GM04504 (cell line): ENCODE results near the gene TARM1.
"Not testable (repeated sequence)": the region's sequence is repeated elsewhere in the genome, so short reads cannot be mapped to it uniquely, and the experiment has no call there.

Experiments used
- DNase-seq: peaks from one replicate; pipeline ENCODE4 v3.0.0-alpha.2; 2012; ENCODE audit warnings: low read depth

Gene TARM1

DNA sequence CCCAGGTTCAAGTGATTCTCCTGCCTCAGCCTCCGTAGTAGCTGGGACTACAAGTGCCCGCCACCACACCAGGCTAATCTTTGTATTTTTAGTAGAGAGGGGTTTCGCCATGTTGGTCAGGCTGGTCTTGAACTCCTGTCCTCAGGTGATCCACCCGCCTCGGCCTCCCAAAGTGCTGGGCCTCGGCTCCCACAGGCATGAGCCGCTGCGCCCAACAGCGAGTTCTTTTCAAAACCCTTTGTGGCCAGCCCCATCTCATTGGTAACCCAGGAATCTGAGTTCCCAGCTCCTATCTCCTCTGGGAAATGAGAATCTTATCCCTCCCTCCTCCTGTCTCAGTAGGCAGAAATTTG is 18.7 kb upstream of the TARM1 start:
- DNase-seq: not testable (repeated sequence)

DNA sequence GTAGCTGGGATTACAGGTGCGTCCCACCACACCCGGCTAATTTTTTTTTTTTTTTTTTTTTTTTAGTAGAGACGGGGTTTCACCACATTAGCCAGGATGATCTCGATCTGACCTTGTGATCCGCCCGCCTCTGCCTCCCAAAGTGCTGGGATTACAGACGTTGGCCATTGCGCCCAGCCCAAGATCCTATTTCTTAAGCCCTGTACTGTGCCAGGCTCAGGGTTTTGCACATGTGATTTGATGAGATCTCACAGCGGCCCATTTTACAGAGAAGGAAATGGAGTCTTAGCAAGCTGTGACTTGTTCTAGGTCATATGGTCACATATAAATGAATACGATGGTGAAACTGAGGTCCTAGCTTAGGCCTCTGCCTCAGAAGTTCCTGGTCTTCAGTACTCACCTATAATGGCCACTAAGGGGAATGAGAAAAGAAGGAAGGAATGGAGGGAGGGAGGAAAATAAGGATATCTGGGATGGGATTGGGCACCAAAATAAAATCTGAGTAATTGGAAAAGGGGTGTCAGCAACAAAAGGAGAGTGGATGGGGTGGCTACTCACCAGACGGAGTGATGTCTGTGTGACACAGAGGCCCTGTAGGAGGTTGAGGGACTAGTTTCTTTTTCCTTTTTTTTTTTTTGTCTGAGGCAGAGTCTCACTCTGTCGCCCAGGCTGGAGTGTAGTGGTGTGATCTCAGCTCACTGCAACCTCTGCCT is 18.2 kb upstream of the TARM1 start:
- DNase-seq: no peak

- DNase-seq: peak; percentile 7
These were observed 15.5 kb upstream of the TARM1 start for GRCh38 chr19:54096617-54097106.

- DNase-seq: peak; percentile 9
These were observed 14.9 kb upstream of the TARM1 start for GRCh38 chr19:54095859-54096616.

GRCh38 chr19:54095136-54095858 is 14.1 kb upstream of the TARM1 start:
- DNase-seq: no peak

DNA sequence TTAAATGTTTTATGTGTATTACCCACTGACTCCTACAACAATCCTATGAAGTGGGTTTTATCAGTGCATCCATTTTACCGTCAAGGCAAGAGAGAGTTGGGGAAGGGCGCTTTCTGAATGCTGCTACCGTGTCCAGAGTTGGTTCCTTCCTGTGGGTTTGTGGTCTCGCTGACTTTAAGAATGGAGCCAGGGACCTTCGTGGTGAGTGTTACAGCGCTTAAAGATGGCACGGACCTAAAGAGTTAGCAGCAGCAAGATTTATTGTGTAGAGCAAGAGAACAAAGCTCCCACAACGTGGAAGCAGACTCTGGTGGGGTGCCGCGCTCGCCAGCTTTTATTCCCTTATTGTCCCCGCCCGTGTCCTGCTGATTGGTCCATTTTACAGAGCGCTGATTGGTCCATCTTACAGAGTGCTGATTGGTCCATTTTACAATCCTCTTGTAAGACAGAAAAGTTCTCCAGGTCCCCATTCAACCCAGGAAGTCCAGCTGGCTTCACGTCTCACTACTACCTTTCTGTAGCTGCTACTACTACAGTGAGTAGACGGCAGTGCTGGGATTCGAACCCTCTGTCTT is 13.3 kb upstream of the TARM1 start:
- no peak for DNase-seq

DNA sequence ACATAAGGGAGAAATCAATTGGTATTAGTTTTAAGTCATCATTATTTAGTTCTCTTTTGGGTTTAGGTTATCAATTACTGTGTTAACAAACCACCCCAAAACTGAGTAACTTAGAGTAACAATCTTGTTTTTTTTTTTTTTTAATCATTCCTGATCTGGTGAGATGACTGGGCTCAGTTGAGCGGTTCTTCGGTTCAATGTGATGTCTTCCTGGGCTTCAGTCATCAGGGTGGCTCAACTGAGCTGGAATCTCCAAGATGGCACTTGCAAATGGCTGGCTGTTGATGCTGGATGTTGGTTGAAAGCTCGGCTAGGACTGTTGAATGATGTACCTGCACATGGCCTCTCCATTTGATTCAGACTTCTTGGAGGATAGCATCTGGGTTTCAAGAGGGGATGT is 3.2 kb upstream of the TARM1 start:
- DNase-seq: no peak

- no peak for DNase-seq
These were observed 3.8 kb downstream of the TARM1 start for GRCh38 chr19:54077334-54077733.

- no peak for DNase-seq
These were observed 6.3 kb downstream of the TARM1 start for GRCh38 chr19:54074851-54075250.

GRCh38 chr19:54073829-54074228 is 7.3 kb downstream of the TARM1 start:
- no peak for DNase-seq

GRCh38 chr19:54069470-54069869 is 11.7 kb downstream of the TARM1 start:
- DNase-seq: no peak

- DNase-seq: no peak
These were observed 17.6 kb downstream of the TARM1 start, which contains the start of gene VSTM1 for GRCh38 chr19:54063350-54064116. TSS of gene VSTM1 (minus strand) at chr19:54063897. CDS start at chr19:54063777, 120 bp downstream.

DNA sequence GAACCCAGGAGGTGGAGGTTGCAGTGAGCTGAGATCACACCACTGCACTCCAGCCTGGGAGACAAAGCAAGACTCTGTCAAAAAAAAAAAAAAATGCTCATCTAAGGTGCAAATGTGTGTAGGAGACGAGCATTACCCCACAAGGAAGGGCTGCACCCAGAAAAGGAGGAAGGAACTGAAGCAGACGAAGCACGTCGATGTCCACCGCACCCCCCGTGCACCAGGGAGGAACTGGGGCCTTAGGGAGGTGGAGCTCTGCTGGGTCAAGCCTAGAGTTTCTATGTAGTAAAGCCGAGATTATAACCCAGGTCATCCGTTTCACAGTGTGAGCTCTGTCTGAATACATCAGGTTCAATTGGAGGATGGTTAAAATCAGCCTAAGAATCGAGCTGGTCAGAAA is 18.5 kb downstream of the TARM1 start:
- no peak for DNase-seq

DNA sequence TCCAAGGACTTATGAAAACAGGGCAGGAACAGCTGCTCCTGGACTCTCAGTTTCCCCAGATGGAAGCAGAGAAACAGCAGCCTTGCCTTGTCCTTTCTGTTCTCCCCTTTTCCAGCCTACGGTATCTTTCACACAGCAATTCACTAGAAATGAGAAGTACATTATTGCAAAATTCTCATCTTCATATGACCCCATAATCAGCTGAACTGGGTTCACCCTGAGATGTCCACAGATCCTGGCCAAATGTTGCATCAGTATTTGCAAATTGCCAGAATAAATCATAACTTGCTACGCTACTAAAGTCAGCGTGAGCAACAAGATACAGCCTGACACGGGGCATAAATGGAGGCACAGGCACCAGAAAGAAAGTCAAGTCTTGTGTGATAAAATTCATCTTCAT is 33.5 kb downstream of the TARM1 start:
- no peak for DNase-seq

DNA sequence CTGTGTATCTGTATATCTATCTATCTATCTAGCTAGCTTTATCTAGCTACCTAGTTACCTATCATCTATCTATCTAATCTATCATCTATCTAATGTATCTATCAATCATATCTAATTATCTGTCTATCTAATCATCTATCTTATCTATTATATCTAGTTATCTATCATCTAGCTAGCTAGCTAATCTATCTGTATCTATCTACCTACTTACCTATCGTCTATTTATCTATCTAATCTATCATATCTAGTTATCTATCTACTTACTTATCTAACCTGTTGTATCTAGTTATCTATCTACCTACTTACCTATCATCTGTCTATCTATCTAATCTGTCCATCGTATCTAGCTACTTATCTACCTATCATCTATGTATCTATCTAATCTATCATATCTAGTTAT is 35.4 kb downstream of the TARM1 start:
- no peak for DNase-seq

- DNase-seq: no peak
These were observed 38.2 kb downstream of the TARM1 start for GRCh38 chr19:54042989-54043388.

DNA sequence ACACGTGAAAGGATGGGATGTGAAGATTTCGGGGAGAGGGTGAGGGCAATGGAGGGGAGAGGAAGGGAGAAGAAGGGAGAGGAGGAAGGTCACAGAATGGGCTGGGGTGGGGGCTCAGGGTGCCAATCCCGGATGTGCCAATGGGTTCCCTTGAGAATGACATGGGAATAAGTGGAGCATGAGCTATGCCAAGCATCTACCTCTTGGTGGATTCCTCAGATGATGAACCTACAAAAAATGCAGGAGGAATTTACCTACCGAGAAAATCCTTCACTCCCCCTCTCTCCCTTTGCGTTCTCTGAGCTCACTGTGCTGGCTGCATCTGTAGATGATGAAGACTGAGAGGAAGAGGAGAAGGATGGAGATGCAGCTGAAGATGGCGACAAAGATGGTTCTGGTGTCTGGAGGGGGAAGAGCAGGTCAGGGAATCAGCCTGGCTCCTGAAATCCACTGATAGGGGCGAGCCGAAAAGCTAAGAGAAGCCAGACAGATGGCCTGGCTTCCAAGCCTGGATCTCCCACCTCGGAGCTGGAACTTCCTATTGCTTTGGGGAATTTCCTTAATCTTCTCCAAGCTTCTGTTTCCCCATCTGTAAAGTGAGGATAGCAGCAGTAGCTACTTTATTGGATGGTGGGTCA is 39.1 kb downstream of the TARM1 start:
- DNase-seq: no peak

- DNase-seq: no peak
These were observed 41.2 kb downstream of the TARM1 start for GRCh38 chr19:54040003-54040402.

GRCh38 chr19:54036542-54036941 is 44.6 kb downstream of the TARM1 start:
- not testable (repeated sequence) for DNase-seq

DNA sequence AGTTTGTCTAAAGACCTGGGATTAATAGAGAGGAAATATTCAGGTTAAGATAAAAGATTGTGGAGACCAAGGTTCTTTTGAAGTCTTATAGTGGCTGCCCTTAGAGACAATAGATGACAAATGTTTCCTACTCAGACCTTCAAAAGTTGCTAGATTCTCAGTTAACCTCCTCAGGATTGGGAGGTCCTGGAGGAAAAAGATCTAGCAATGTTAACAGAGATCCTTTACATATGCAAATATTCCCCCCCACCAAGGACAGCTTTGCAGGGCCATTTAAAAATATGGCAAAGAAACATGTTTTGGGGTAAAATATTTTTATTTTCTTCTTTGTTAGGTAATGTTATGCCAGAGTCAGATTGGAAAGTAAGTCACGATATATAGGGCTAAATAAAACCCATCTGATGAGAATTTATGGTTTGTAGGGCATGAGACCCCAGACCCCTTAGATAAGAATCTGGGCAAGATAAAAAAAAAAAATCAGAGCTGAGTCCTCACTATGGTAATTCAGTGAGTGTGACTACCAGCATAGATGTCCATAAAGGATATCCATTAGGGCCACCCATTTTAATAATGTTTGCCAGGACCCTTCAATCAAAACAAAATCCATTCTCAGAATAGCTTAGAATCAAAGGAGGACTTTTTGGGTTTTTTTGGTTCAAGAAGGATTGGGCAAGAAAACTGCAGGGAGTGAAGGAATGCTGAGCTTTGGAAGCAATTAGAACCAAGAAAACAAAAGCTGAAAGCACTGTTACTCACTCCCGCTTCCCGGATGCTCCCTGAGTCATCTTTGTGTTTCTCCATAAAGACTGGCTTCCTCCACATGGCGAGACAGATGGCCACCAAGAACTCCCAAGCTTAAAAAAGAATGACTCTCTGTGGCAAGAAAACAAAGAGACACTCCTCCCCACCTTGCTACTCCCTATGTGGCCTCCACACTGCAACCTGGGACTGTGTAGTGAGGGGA is 45.7 kb downstream of the TARM1 start:
- peak; percentile 82 for DNase-seq
